Stimulated activated CD4-positive, alpha-beta T cell treated with anti-CD3 and anti-CD28 coated beads, Interleukin-2, amount 100 ng/mL, for 48 hours (primary cell): ENCODE measurements around the gene CLCN1.
A peak's percentile ranks its signal among the peaks of the same experiment; 100 is the strongest.
"Not testable (repeated sequence)": the region's sequence is repeated elsewhere in the genome, so short reads cannot be mapped to it uniquely, and the experiment has no call there.

ENCODE experiments used
- DNase-seq, 2 donors: peaks; one replicate each; pipeline ENCODE4 v3.0.0-alpha.2; 2020

CLCN1 gene

GRCh38 chr7:143315776-143316175, at the start of gene CLCN1:
Gene CLCN1 (plus strand): TSS chr7:143316111. CDS start chr7:143316213, 102 bp downstream.
- no peak for DNase-seq

GRCh38 chr7:143269251-143269650, 46.7 kb upstream of the CLCN1 start:
- no peak for DNase-seq

- DNase-seq, result no peak
Measured at GRCh38 chr7:143271240-143271639, 44.7 kb upstream of the CLCN1 start.

GRCh38 chr7:143272871-143273270, 43.0 kb upstream of the CLCN1 start:
- no peak for DNase-seq

- DNase-seq, result no peak
Measured at GRCh38 chr7:143279186-143280098, 36.5 kb upstream of the CLCN1 start.

- no peak for DNase-seq
Measured at GRCh38 chr7:143280160-143280559, 35.8 kb upstream of the CLCN1 start.

- DNase-seq, result no peak
Measured at GRCh38 chr7:143280566-143280965, 35.3 kb upstream of the CLCN1 start.

GRCh38 chr7:143281529-143281928, 34.4 kb upstream of the CLCN1 start:
- DNase-seq, result no peak

GRCh38 chr7:143282124-143282523, 33.8 kb upstream of the CLCN1 start:
- DNase-seq, result no peak

GRCh38 chr7:143283381-143283780, 32.5 kb upstream of the CLCN1 start:
- DNase-seq, result no peak

- DNase-seq, result no peak
Measured at GRCh38 chr7:143284591-143285469, 31.1 kb upstream of the CLCN1 start, which contains the start of gene TMEM139. Gene TMEM139 (plus strand): TSS chr7:143284958. CDS start chr7:143285958, 1,000 bp downstream.

GRCh38 chr7:143285470-143285778, 30.5 kb upstream of the CLCN1 start:
- no peak for DNase-seq

- no peak for DNase-seq
Measured at GRCh38 chr7:143285806-143286521, 29.9 kb upstream of the CLCN1 start.

GRCh38 chr7:143286522-143286890, 29.4 kb upstream of the CLCN1 start:
- DNase-seq, result no peak

- DNase-seq, result no peak
Measured at GRCh38 chr7:143287339-143287934, 28.5 kb upstream of the CLCN1 start.

- peak; percentile 98 for DNase-seq
Measured at GRCh38 chr7:143287935-143288826, 27.7 kb upstream of the CLCN1 start, which contains the start of gene CASP2. Gene CASP2 (plus strand): TSS chr7:143288351. CDS start chr7:143288456, 105 bp downstream.

- no peak for DNase-seq
Measured at GRCh38 chr7:143288836-143289235, 27.1 kb upstream of the CLCN1 start.

- no peak for DNase-seq
Measured at GRCh38 chr7:143289421-143289820, 26.5 kb upstream of the CLCN1 start.

- DNase-seq, result not testable (repeated sequence)
Measured at GRCh38 chr7:143289888-143290287, 26.0 kb upstream of the CLCN1 start.

- DNase-seq, result no peak
Measured at GRCh38 chr7:143290293-143290692, 25.6 kb upstream of the CLCN1 start.

- no peak for DNase-seq
Measured at GRCh38 chr7:143292876-143293275, 23.0 kb upstream of the CLCN1 start.
